DMS114 treated with DMSO at 0.1 percent for 48 hours (cell line): Measurements from ENCODE around the gene PTPRM.
"Not testable (repeated sequence)": the region's sequence is repeated elsewhere in the genome, so short reads cannot be mapped to it uniquely, and the experiment has no call there.

ENCODE experiments used
- DNase-seq: peaks from one replicate; lab custom pipeline; 2025; ENCODE audit not compliant: unreplicated experiment; lab: John Stamatoyannopoulos, UW

PTPRM gene

GRCh38 chr18:8034674-8035073, 467.6 kb downstream of the PTPRM start:
- DNase-seq: no peak

GRCh38 chr18:8036551-8036950, 469.4 kb downstream of the PTPRM start:
- DNase-seq: no peak

- no peak for DNase-seq
Observed at GRCh38 chr18:8037296-8037695, 470.2 kb downstream of the PTPRM start.

- no peak for DNase-seq
Observed at GRCh38 chr18:8040021-8040420, 472.9 kb downstream of the PTPRM start.

GRCh38 chr18:8041526-8042111, 474.5 kb downstream of the PTPRM start:
- no peak for DNase-seq

- no peak for DNase-seq
Observed at GRCh38 chr18:8044004-8044403, 476.9 kb downstream of the PTPRM start.

- DNase-seq: no peak
Observed at GRCh38 chr18:8045160-8045883, 478.2 kb downstream of the PTPRM start.

- DNase-seq: no peak
Observed at GRCh38 chr18:8045884-8046281, 478.8 kb downstream of the PTPRM start.

- no peak for DNase-seq
Observed at GRCh38 chr18:8046441-8046840, 479.3 kb downstream of the PTPRM start.

GRCh38 chr18:8049147-8049546, 482.0 kb downstream of the PTPRM start:
- DNase-seq: no peak

GRCh38 chr18:8050616-8051329, 483.7 kb downstream of the PTPRM start:
- no peak for DNase-seq

- no peak for DNase-seq
Observed at GRCh38 chr18:8051453-8051852, 484.3 kb downstream of the PTPRM start.

- DNase-seq: no peak
Observed at GRCh38 chr18:8052237-8052701, 485.2 kb downstream of the PTPRM start.

- no peak for DNase-seq
Observed at GRCh38 chr18:8056723-8057122, 489.6 kb downstream of the PTPRM start.

GRCh38 chr18:8063152-8063551, 496.0 kb downstream of the PTPRM start:
- not testable (repeated sequence) for DNase-seq

- DNase-seq: no peak
Observed at GRCh38 chr18:8063733-8064132, 496.6 kb downstream of the PTPRM start.

- no peak for DNase-seq
Observed at GRCh38 chr18:8065284-8065683, 498.2 kb downstream of the PTPRM start.

- DNase-seq: no peak
Observed at GRCh38 chr18:8065773-8066172, 498.7 kb downstream of the PTPRM start.

GRCh38 chr18:8069708-8070107, 502.6 kb downstream of the PTPRM start:
- DNase-seq: no peak

- DNase-seq: no peak
Observed at GRCh38 chr18:8073167-8073566, 506.1 kb downstream of the PTPRM start.

- DNase-seq: no peak
Observed at GRCh38 chr18:8080092-8080491, 513.0 kb downstream of the PTPRM start.

- DNase-seq: no peak
Observed at GRCh38 chr18:8081267-8081666, 514.2 kb downstream of the PTPRM start.
